ENCODE results near the gene DCC.

The DCC gene

GRCh38 chr18:53426666-53427184, 1086.7 kb downstream of the DCC start:
- no peaks in the 10 kb centered on the region for H3K36me3 ChIP-seq (ENCODE audit: control insufficient read depth, insufficient read depth, low read length)
- no peaks in the 10 kb centered on the region for H3K27me3 ChIP-seq (replicated peaks; ENCODE audit: control insufficient read depth, insufficient read depth, low read length)
- no peak for TF ChIP-seq CTCF (IDR thresholded peaks at IDR 0.05; ENCODE audit: insufficient read depth, low read length, poor library complexity, severe bottlenecking)
- no peak for DNase-seq (ENCODE audit: extremely low read depth, insufficient read length)
- H3K4me3 ChIP-seq (replicated peaks; ENCODE audit: low read depth, low read length), result no peak overlapping the region

- H3K4me3 ChIP-seq (replicated peaks; ENCODE audit: low read depth, low read length), result no peak overlapping the region
- H3K36me3 ChIP-seq (ENCODE audit: control insufficient read depth, insufficient read depth, low read length), result no peaks in the 10 kb centered on the region
- H3K27me3 ChIP-seq (replicated peaks; ENCODE audit: control insufficient read depth, insufficient read depth, low read length), result no peaks in the 10 kb centered on the region
- no peak for TF ChIP-seq CTCF (IDR thresholded peaks at IDR 0.05; ENCODE audit: insufficient read depth, low read length, poor library complexity, severe bottlenecking)
- no peak for DNase-seq (ENCODE audit: extremely low read depth, insufficient read length)
These were observed 1101.9 kb downstream of the DCC start for GRCh38 chr18:53441761-53442414.

- no peak for DNase-seq (ENCODE audit: extremely low read depth, insufficient read length)
- no peaks in the 10 kb centered on the region for H3K36me3 ChIP-seq (ENCODE audit: control insufficient read depth, insufficient read depth, low read length)
- TF ChIP-seq CTCF (IDR thresholded peaks at IDR 0.05; ENCODE audit: insufficient read depth, low read length, poor library complexity, severe bottlenecking), result no peak
These were observed 1102.4 kb downstream of the DCC start for GRCh38 chr18:53442415-53442783.

GRCh38 chr18:53443336-53443735, 1103.3 kb downstream of the DCC start:
- no peak for TF ChIP-seq CTCF (IDR thresholded peaks at IDR 0.05; ENCODE audit: insufficient read depth, low read length, poor library complexity, severe bottlenecking)

More at GRCh38 chr18:53442415-53442783, 1102.4 kb downstream of the DCC start:
- no peak overlapping the region for H3K4me3 ChIP-seq (replicated peaks; ENCODE audit: low read depth, low read length)
- no peaks in the 10 kb centered on the region for H3K27me3 ChIP-seq (replicated peaks; ENCODE audit: control insufficient read depth, insufficient read depth, low read length)

GRCh38 chr18:53443831-53444230, 1103.8 kb downstream of the DCC start:
- H3K27me3 ChIP-seq (replicated peaks; ENCODE audit: control insufficient read depth, insufficient read depth, low read length), result no peaks in the 10 kb centered on the region
- DNase-seq (ENCODE audit: extremely low read depth, insufficient read length), result no peak
- H3K36me3 ChIP-seq (ENCODE audit: control insufficient read depth, insufficient read depth, low read length), result no peaks in the 10 kb centered on the region
- TF ChIP-seq CTCF (IDR thresholded peaks at IDR 0.05; ENCODE audit: insufficient read depth, low read length, poor library complexity, severe bottlenecking), result no peak
- H3K4me3 ChIP-seq (replicated peaks; ENCODE audit: low read depth, low read length), result no peak overlapping the region

More at GRCh38 chr18:53443336-53443735, 1103.3 kb downstream of the DCC start:
- DNase-seq (ENCODE audit: extremely low read depth, insufficient read length), result no peak
- Histone ChIP-seq H3K27me3 (replicated peaks; ENCODE audit: control insufficient read depth, insufficient read depth, low read length) (no peaks in the 10 kb centered on the region), H3K36me3 (ENCODE audit: control insufficient read depth, insufficient read depth, low read length) (no peaks in the 10 kb centered on the region), H3K4me3 (replicated peaks; ENCODE audit: low read depth, low read length) (no peak overlapping the region)

Data from GM06990 (cell line).